Fibroblast of lung (primary cell): ENCODE measurements around the gene PRKCA. TPM values are rescaled to one million over a fixed set of nuclear protein-coding genes. Genes with fewer than 3 reads are reported as not detected.

Source experiments
- DNase-seq, 2 donors: peaks; one replicate each; pipeline versions ENCODE4 v3.0.0 to v3.0.0-alpha.2; 2010; ENCODE audit warnings: low read depth in 2 of 2
- H2AFZ ChIP-seq: 2 replicates; pipeline ENCODE4 v1.5.1; 2012; ENCODE audit warnings: low read length, control low read depth, inconsistent platforms
- H3K27ac ChIP-seq: 2 replicates; pipeline ENCODE4 v1.5.1; 2011; ENCODE audit warnings: low read length, control low read depth; ENCODE audit not compliant: insufficient read depth
- H3K27me3 ChIP-seq: 2 replicates; pipeline ENCODE4 v1.5.1; 2011; ENCODE audit warnings: mild to moderate bottlenecking, low read length; ENCODE audit not compliant: control insufficient read depth, insufficient read depth
- H3K36me3 ChIP-seq: 2 replicates; pipeline ENCODE4 v1.5.1; 2011; ENCODE audit warnings: low read length; ENCODE audit not compliant: control insufficient read depth, insufficient read depth
- H3K4me1 ChIP-seq: 2 replicates; pipeline ENCODE4 v1.5.1; 2011; ENCODE audit warnings: low read length; ENCODE audit not compliant: control insufficient read depth, insufficient read depth; ENCODE audit errors: extremely low read depth
- H3K4me2 ChIP-seq: 2 replicates; pipeline ENCODE4 v1.5.1; 2011; ENCODE audit warnings: low read length, control low read depth; ENCODE audit not compliant: insufficient read depth; ENCODE audit errors: extremely low read depth
- H3K4me3 ChIP-seq, 4 experiments: fragments of 200-600 bp in 1 of 4; sonication (generic) in 1 of 4; replicated peaks in 1 of 4; 2 replicates each; pipeline ENCODE4 v1.5.1; 2011 to 2016; ENCODE audit warnings: low read length in 4 of 4, low read depth in 3 of 4, mild to moderate bottlenecking in 3 of 4, control low read depth in 2 of 4, inconsistent platforms in 1 of 4, mixed read lengths in 1 of 4; ENCODE audit not compliant: insufficient read depth in 1 of 4; ENCODE audit errors: control extremely low read depth in 1 of 4
- H3K79me2 ChIP-seq: 2 replicates; pipeline ENCODE4 v1.5.1; 2012; ENCODE audit warnings: mild to moderate bottlenecking, low read length, inconsistent platforms; ENCODE audit not compliant: control insufficient read depth, insufficient read depth
- H3K9ac ChIP-seq: 2 replicates; pipeline ENCODE4 v1.5.1; 2011; ENCODE audit warnings: mild to moderate bottlenecking, low read length, control low read depth; ENCODE audit not compliant: insufficient read depth
- H3K9me3 ChIP-seq: 2 replicates; pipeline ENCODE4 v1.5.1; 2012; ENCODE audit warnings: low read depth, low read length; ENCODE audit not compliant: control insufficient read depth, insufficient read depth
- H4K20me1 ChIP-seq: 2 replicates; pipeline ENCODE4 v1.5.1; 2011; ENCODE audit warnings: low read length; ENCODE audit not compliant: control insufficient read depth, insufficient read depth; ENCODE audit errors: extremely low read depth
- EZH2 ChIP-seq: IDR thresholded peaks from 2 replicates; pipeline ENCODE4 v1.5.1; 2012; ENCODE audit warnings: low read length, control low read depth, mild to moderate bottlenecking; ENCODE audit errors: missing control alignments
- polyA plus RNA-seq, 2 donors: library from polyadenylated mRNA; depleted of rRNA in 1 of 2; stranded (reverse) in 1 of 2; unstranded in 1 of 2; fragments of >200 nt; gene quantifications; 2 replicates each; pipeline ENCODE4 v1.2.1, GENCODE V29; 2011 to 2012; ENCODE audit warnings: missing spikeins in 1 of 2
- total RNA-seq: library from RNA; depleted of rRNA; stranded (reverse); fragments of >200 nt; gene quantifications from 2 replicates; pipeline ENCODE4 v1.2.1, GENCODE V29; 2014
- TF ChIP-seq, protein P1 (sequence below), 2 donors: IDR thresholded peaks in 1 of 2; conservative IDR thresholded peaks in 1 of 2; 1 replicate in 1 of 2; 2 replicates in 1 of 2; pipeline ENCODE4 v1.5.1; 2011 to 2012; ENCODE audit warnings: low read length in 2 of 2, control low read depth in 1 of 2, inconsistent platforms in 1 of 2, low read depth in 1 of 2, mild to moderate bottlenecking in 1 of 2

The PRKCA gene
- total and polyA plus RNA-seq, 2 donors (not counting 1 experiment from before 2014, with no cell fraction given): 34.0 to 74.2 TPM

DNA sequence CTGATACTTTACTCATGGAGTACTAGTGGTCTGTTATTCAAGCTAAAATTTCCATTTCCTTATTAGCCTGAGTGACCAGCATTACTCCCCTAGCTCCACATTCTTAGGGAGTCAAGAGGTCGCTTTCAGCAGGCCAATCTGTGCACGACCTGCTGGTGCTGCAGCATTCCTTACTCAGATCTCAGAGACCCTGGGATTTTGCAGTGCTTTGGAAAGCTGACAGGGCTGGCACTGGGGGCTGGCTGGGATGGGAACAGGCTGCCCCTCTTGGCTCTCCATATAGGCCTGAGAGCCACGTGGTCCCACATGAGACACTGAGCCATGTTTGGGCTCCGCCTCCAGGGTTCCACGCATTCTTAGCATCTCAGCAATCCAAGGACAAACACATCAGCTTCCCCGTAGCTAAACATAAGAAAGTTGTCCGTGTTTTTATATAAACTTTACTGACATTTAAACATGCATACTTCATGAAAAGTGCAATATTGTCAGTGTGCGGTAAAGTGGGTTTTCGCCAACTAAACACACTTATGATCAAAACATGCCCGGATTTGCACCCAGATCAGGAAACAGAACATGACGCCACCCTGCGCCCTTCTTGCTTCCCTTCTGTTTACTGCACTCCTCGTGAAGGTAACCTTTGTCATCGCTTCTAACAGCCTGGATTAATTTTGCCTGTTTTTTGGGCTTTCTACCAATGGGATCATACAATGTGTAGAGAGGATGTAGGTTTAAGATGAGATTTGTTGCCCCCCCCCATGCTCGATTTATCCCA lies 278.0 kb downstream of the PRKCA start:
- H3K27ac ChIP-seq: peak overlapping the region; percentile 37
- DNase-seq: peak; percentile 58 to 80
- H3K79me2 ChIP-seq: peaks cover 19% of the 10 kb centered on the region

DNA sequence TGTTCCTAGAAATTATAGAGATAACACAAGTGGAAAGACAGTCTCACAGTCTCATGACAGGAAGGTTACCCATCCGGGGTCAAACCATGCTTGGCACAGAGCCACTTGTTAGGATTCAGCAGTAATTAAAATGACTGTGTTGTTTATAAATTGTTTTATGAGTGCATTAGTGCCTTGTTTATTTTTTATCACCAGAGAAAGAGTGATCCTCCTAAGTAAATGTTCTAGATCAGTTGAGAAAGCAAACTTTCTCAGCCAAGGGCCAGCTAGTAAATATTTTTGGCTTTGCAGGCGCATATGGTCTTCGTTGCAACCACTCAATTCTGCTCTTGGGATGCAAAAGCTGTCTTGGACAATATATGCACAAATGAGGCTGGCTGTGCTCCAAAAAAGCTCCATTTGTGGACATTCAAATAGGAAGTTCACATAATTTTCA lies 278.6 kb downstream of the PRKCA start:
- Histone ChIP-seq H3K9me3 (no peaks in the 10 kb centered on the region), H2AFZ (no peak overlapping the region), H3K4me3 (no peak overlapping the region), H3K79me2 (peaks cover 22% of the 10 kb centered on the region), H4K20me1 (no peaks in the 10 kb centered on the region), H3K27ac (peak overlapping the region; percentile 37), H3K36me3 (no peaks in the 10 kb centered on the region), H3K4me2 (no peak overlapping the region), H3K9ac (no peak overlapping the region), H3K4me1 (peaks cover 9% of the 10 kb centered on the region), H3K27me3 (no peaks in the 10 kb centered on the region)
- DNase-seq: peak in 1 of 2 donors; percentile 91
- TF ChIP-seq EZH2: no peak
- TF ChIP-seq, protein P1, sequence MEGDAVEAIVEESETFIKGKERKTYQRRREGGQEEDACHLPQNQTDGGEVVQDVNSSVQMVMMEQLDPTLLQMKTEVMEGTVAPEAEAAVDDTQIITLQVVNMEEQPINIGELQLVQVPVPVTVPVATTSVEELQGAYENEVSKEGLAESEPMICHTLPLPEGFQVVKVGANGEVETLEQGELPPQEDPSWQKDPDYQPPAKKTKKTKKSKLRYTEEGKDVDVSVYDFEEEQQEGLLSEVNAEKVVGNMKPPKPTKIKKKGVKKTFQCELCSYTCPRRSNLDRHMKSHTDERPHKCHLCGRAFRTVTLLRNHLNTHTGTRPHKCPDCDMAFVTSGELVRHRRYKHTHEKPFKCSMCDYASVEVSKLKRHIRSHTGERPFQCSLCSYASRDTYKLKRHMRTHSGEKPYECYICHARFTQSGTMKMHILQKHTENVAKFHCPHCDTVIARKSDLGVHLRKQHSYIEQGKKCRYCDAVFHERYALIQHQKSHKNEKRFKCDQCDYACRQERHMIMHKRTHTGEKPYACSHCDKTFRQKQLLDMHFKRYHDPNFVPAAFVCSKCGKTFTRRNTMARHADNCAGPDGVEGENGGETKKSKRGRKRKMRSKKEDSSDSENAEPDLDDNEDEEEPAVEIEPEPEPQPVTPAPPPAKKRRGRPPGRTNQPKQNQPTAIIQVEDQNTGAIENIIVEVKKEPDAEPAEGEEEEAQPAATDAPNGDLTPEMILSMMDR (conservative IDR thresholded peaks at IDR 0.05 in 1 of 2, IDR thresholded peaks at IDR 0.05 in 1 of 2; ENCODE audit: low read depth in 1 of 2, low read length in 2 of 2): no peak

More for the DNA sequence above, 278.0 kb downstream of the PRKCA start:
- Histone ChIP-seq H3K9ac (no peak overlapping the region), H3K27me3 (no peaks in the 10 kb centered on the region), H4K20me1 (no peaks in the 10 kb centered on the region), H3K4me2 (peak overlapping the region; percentile 18), H3K36me3 (no peaks in the 10 kb centered on the region), H2AFZ (no peak overlapping the region), H3K9me3 (no peaks in the 10 kb centered on the region), H3K4me1 (peaks cover 9% of the 10 kb centered on the region), H3K4me3 (no peak overlapping the region)
- TF ChIP-seq EZH2: no peak
- TF ChIP-seq, protein P1 (conservative IDR thresholded peaks at IDR 0.05 in 1 of 2, IDR thresholded peaks at IDR 0.05 in 1 of 2; ENCODE audit: low read depth in 1 of 2, low read length in 2 of 2): no peak

DNA sequence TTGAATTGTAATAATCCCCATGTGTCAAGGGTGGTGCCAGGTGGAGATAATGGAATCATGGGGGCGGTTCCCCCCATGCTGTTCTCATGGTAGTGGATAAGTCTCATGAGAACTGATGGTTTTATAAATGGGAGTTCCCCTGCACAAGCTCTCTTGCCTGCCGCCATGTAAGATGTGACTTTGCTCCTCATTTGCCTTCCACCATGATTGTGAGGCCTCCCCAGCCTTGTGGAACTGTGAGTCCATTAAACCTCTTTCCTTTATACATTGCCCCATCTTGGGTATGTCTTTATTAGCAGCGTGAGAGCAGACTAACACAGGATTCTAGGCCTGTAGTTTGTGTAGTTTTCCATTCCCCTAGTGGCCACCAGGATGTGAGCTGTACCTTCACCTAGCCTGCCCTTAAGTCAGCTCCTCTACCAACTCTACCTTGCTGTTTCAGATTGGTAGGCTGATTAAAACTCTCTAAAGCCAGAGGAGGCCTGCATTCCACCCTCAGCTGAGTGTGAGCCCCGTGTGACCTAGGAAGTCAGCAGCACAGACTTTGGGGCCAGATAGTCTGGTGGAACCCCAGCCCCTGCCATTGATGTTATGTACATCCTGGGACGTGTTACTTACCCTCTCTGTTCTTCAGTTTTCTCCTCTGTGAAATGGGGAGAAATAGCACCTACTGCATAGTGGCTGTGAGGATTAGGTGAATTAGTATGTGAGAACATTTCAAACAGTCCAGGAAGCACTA lies 280.1 kb downstream of the PRKCA start:
- Histone ChIP-seq H3K36me3 (no peaks in the 10 kb centered on the region), H3K79me2 (peaks cover 22% of the 10 kb centered on the region), H3K4me3 (no peak overlapping the region), H3K9me3 (no peaks in the 10 kb centered on the region), H3K27ac (no peak overlapping the region), H3K9ac (no peak overlapping the region), H3K27me3 (no peaks in the 10 kb centered on the region), H3K4me1 (peaks cover 9% of the 10 kb centered on the region), H3K4me2 (no peak overlapping the region), H2AFZ (no peak overlapping the region), H4K20me1 (no peaks in the 10 kb centered on the region)
- TF ChIP-seq EZH2: no peak
- TF ChIP-seq, protein P1 (conservative IDR thresholded peaks at IDR 0.05 in 1 of 2, IDR thresholded peaks at IDR 0.05 in 1 of 2; ENCODE audit: low read depth in 1 of 2, low read length in 2 of 2): no peak
- no peak for DNase-seq
